AG08395 (cell line): Measurements from ENCODE around the gene XXYLT1.
"Not testable (repeated sequence)": the region's sequence is repeated elsewhere in the genome, so short reads cannot be mapped to it uniquely, and the experiment has no call there.

ENCODE experiments used
- DNase-seq: peaks from one replicate; pipeline ENCODE4 v3.0.0; 2012; ENCODE audit warnings: mixed read lengths, low spot score

Gene XXYLT1

GRCh38 chr3:195208183-195208582 lies 62.8 kb downstream of the XXYLT1 start:
- DNase-seq: no peak

DNA sequence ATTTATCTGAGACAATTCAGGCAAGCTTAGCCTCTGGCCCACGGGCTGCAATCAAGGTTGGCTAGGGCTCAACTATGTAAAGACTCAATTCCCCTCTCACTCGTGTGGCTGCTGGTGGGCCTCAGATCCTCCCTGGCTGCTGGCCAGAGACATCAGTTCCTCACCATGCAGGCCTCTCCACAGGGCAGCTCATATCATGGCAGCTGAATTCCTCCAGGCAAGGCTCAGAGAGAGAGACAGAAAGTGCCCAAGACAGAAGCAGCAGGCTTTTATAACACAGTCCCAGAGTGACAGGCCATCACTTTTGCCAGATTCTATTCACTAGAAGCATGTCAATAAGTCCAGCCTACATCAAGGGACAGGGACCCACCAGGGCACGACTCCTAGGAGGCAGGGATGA lies 63.2 kb downstream of the XXYLT1 start:
- no peak for DNase-seq

DNA sequence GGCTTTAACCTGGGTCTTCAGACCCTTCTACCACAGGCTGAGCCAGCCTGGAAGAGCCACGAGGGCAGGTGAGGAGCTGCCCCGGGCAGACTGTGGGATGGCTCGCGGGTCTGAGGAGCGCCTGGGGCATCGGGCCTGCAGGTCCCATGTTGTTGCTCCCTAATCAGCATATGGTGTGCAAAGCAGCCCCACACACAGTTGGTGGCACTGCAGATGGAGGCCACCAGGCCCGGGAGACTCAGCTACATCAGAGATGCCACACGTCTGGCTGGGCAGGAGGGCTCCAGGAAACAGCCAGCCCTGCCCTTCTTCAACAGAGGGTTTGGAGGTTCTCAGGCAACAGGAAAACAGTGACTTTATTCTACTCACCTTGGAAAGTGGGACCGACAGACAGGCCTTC lies 63.9 kb downstream of the XXYLT1 start:
- DNase-seq: no peak

DNA sequence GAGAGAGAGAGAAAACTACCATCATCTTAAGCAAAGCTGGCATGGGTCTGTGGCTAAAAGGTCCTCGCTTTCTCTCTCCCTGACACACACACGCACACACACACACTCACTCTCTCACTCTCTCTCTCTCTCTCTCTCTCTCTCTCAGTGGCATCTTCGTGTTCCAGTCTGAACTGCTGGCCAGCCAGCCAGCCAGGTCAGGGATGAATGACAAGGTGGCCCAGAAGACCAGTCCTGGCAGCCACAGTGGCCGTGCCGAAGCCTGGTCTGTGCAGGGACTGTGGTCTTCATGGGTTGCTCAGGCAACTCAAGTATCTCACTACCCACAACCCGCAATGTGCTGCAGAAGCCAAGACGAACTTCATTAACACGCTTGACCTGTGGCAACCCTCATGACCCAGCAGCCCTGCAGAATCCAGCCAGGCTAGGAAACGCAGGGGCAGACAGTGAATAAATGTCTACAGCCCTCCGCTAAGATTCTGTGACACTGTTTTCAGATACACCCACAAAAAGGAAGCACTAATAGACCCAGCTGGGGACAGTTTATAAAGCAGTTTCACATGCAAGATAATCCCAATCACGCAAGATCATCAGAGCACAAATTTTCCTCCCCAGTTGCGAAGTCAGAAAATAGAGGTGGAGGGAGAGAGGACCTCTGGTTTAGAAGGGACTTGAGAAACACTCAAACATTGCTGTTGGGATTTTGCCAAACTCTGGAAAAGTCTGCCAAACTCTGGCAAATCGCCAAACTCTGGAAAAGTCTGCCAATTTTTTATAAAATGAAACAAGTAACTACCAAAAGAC lies 66.4 kb downstream of the XXYLT1 start:
- peak; percentile 63 for DNase-seq

- DNase-seq: no peak
These were observed 67.4 kb downstream of the XXYLT1 start for GRCh38 chr3:195203606-195204005.

DNA sequence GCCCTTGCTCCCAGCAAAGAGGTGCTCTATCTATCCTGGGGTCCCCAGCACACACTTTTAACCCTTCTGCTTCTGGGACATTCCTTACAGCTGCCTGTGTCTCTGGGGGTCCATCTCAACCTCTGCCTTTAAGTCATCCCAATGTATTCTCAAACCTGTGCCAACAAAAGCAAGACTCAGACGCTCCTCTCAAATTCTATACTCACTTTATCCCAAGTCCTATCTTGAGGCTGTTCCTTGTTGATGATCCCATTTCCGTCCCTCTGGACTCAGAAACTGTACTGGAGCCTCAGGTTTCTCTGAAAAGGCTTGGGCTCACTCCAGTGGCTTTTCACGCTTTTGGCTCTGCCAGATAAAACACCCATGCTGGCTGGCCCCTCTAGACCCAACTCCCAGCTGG lies 69.7 kb downstream of the XXYLT1 start:
- no peak for DNase-seq

- no peak for DNase-seq
These were observed 70.7 kb downstream of the XXYLT1 start for GRCh38 chr3:195200010-195200822.

GRCh38 chr3:195198426-195199346 lies 72.3 kb downstream of the XXYLT1 start:
- DNase-seq: no peak

- peak; percentile 65 for DNase-seq
These were observed 73.1 kb downstream of the XXYLT1 start for GRCh38 chr3:195197765-195198425.

- peak; percentile 65 for DNase-seq
These were observed 74.7 kb downstream of the XXYLT1 start for GRCh38 chr3:195196266-195196665.

DNA sequence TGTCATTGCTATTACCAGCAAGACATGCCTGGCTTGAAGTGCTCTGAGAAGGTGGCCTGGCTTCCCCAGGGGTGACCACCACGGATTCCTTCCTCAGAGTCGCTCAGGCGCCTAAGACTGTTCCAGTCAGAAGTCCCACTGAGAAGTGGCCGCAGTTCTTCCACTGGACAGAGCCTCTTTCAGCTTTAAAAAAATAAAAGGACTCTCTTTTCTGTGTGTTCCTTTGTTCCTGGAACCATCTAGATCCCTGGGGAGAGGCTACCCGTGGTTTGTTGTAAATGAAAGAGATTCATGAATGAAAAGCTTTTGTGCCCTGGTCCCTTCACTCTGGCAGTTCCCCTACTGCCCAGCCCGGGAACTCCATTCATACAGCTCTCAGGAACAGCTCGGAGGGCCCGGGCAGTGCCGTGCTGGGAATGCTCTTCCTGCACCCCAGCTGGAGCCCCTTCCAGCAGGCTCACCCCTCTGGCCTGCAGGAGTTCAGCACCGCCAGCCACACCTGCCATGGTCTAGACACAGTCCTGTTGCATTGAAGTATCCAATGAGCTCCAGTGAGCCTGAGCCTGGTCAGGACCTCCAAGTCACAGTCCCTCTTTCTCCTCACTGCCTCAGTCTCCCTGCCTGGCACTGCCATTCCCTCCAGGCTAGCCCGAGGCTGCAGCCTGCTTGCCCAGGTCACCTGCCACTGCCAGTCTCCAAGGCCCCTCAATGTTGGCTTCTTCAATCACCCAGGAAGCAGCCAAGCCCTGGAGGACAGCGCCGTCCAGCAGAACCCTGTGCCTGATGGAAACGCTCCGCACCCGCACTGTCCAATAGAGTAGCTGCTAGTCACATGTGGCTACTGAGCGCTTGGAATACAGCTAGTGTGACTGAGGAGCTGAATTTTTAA lies 75.4 kb downstream of the XXYLT1 start:
- DNase-seq: no peak

DNA sequence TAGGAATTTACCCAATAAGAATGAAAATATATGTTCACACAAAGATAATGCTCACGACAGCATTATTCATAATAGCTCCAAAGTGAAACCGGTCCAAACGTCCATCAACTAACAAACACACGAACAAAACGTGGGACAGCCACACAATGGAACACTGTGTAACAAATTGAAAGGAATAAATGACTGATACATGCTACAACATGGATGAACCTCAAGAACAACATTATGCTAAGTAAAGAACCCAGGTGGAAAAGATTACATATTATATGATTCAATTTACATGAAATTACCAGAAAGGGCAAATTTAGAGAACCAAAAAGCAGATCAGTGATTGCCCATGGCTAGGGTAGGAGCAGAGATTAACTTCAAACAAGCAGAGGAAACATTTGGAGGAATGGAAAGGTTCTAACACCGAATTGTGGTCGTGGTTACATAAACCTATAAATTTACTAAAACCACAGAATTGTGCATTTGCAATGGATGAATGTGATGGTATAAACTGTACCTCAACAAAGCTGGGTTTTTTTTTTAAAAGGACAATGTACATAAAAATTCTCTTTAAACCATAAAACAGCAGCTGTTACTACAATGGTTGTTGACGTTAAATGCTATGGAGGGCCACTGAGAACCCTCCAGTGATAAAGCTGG lies 76.3 kb downstream of the XXYLT1 start:
- DNase-seq: no peak

DNA sequence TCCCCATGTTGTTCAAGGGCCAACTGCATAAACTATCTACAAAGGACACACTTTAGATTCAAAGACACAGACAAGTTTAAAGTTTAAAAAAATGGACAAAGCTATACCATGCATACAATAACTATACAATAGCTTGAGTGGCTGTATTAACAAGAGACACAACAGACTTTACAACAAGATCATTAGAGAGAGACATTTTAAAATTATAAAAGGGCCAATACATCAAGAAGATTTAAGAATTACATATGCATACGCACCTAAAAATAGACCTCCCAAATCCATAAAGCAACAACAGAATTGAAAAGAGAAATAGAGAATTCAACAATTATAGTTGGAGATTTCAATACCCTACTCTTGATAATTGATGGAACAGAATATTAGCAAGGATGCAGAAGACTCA lies 79.4 kb downstream of the XXYLT1 start:
- no peak for DNase-seq

DNA sequence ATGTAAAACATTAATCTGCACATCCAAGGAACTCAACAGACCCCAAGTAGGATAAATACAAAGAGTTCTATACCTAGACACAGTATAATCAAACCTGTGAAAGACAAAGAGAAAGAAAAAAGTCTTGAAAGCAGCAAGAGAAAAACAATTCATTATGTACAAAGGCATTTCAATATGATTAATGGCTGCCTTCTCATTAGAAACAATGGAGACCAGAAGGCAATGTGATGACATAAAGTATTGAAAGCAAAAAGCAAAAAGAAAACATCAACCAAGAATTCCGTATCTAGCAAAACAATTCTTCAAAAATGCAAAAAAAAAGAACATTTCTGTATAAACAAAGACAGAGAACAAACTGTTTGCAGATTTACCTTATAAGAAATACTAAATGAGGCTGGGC lies 81.1 kb downstream of the XXYLT1 start:
- DNase-seq: no peak

DNA sequence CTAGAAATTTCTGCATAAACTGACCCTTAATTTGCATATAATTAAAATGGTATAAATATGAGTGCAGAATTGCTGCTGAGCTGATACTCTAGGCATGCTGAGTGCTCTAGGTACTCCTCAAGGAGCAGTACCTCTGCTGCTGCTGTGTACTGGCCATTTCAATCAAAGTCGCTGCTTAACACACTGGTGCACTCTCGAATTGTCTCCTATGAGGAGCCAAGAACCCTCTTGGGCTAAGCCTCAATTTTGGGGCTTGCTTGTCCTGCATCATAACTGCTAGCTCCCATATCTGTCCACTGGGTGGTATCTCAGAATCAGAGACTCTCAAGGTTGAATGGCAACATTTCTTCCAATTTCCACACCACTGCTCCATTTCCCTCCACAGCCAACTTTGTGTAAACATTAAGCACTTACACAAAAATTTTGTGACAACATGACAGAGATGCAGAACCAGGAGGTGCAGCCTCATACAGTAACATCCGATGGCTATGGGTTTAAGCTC lies 82.5 kb downstream of the XXYLT1 start:
- DNase-seq: no peak

- peak; percentile 52 for DNase-seq
These were observed 83.1 kb downstream of the XXYLT1 start for GRCh38 chr3:195187609-195188425.

DNA sequence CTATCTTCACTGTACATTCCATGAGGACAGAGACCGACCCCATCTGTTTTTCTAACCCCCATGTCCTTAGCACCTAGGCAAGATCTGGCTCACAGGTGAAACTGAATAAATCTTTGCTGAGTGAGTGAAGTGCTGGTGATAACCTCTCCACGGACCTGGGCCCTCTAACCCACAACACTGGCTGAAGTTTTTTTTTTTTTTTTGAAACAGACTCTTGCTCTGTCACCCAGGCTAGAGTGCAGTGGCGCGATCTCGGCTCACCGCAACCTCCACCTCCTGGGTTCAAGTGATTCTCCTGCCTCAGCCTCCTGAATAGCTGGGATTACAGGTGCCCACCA lies 84.3 kb downstream of the XXYLT1 start:
- not testable (repeated sequence) for DNase-seq

GRCh38 chr3:195186041-195186709 lies 84.8 kb downstream of the XXYLT1 start:
- DNase-seq: no peak

- no peak for DNase-seq
These were observed 85.4 kb downstream of the XXYLT1 start for GRCh38 chr3:195185583-195185982.
